A549 (cell line): ENCODE measurements around the gene NOTCH4.
A peak's percentile ranks its signal among the peaks of the same experiment; 100 is the strongest.

ENCODE experiments used
- CTCF ChIP-seq: fragments of >200 bp; sonication (Bioruptor Twin); formaldehyde crosslinking; IDR thresholded peaks from 3 replicates; pipeline ENCODE4 v1.5.1; 2016
- ESRRA ChIP-seq: fragments of 150-350 bp; IDR thresholded peaks from 2 replicates; pipeline ENCODE4 v1.6.1; 2014; ENCODE audit warnings: mild to moderate bottlenecking, low read length, borderline replicate concordance
- HOXB5 ChIP-seq: fragments of 250-450 bp; sonication (Bioruptor Pico); IDR thresholded peaks from 2 replicates; pipeline ENCODE4 v1.5.0; 2020; ENCODE audit warnings: mild to moderate bottlenecking, moderate library complexity
- JUNB ChIP-seq: fragments of >200 bp; sonication (Bioruptor Twin); formaldehyde crosslinking; IDR thresholded peaks from 2 replicates; pipeline ENCODE4 v1.6.1; 2016
- PHF8 ChIP-seq: fragments of 200-600 bp; sonication (generic); IDR thresholded peaks from 2 replicates; pipeline ENCODE4 v1.6.1; 2016; ENCODE audit warnings: low read depth, mild to moderate bottlenecking, antibody characterized with exemption, moderate library complexity, borderline replicate concordance
- POLR2A ChIP-seq: IDR thresholded peaks from 2 replicates; pipeline ENCODE4 v1.6.1; 2012; ENCODE audit warnings: mild to moderate bottlenecking, low read length
- POLR2AphosphoS2 ChIP-seq: conservative IDR thresholded peaks from 2 replicates; pipeline ENCODE4 v1.6.1; 2012; ENCODE audit warnings: low read length, improper control_type of control experiment, inconsistent platforms
- RAD21 ChIP-seq, 2 experiments: fragments of >200 bp in 1 of 2; sonication (Bioruptor Twin) in 1 of 2; formaldehyde crosslinking in 1 of 2; IDR thresholded peaks in 1 of 2; conservative IDR thresholded peaks in 1 of 2; 2 replicates in 1 of 2; 3 replicates in 1 of 2; pipeline ENCODE4 v1.6.1; 2012 to 2018; ENCODE audit warnings: inconsistent platforms in 1 of 2
- REST ChIP-seq: fragments of 200-600 bp; sonication (generic); IDR thresholded peaks from 2 replicates; pipeline ENCODE4 v1.6.1; 2016; ENCODE audit warnings: antibody characterized with exemption, mild to moderate bottlenecking, moderate library complexity

DNA sequence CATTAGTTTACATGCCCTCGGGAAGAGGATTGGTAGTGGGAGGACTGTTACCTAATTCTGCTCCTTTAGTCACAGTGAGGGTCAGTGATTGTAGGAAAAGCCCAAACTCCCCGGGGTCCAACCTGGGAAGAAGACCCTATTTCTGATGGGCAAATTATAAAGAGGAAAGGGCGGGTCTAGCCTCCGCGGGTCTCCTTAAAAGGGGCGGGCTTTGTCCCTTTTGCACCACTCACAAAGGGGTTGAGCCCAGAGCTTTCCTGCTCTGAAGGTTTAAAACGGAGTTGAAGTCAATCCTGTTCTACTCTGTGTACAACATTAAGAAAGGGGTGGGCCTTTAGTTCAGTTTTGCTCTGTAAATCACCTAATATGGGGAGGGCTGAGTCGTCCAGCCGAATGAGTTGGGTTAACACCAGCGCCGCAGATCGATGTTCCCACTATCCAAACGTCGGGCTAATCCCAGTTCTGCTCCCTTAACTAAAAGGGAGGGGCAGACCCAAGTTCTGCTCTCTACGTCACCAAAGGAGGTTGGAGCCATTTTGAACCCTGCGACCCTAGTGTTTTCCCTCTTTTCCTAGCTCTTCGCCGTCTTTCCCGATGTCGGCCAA is 46.6 kb downstream of the NOTCH4 start:
- TF ChIP-seq CTCF (no peak), HOXB5 (CRISPR knock-in tag) (no peak), POLR2A (peak; percentile 47), POLR2AphosphoS2 (no peak), ESRRA (0 out of 2 replicates have a peak, but pooled peaks have one; percentile 15), RAD21 (conservative IDR thresholded peaks at IDR 0.05 in 1 of 2, IDR thresholded peaks at IDR 0.05 in 1 of 2) (no peak), JUNB (no peak), PHF8 (peak; percentile 29; the same call in 1 of the 2 replicates), REST (no peak)
